ENCODE results near the gene INS.

- TF ChIP-seq CTCF (IDR thresholded peaks at IDR 0.05; ENCODE audit: insufficient read depth, low read length, poor library complexity, severe bottlenecking) (peak; percentile 22), EZH2phosphoT487 (conservative IDR thresholded peaks at IDR 0.05; ENCODE audit: low read length) (no peak)
Observed at GRCh38 chr11:2186669-2187279, 25.8 kb upstream of the INS start.

Measured in SU-DHL-6 (cell line).